ENCODE results near the gene ADH5.
"Not testable (repeated sequence)": the region's sequence is repeated elsewhere in the genome, so short reads cannot be mapped to it uniquely, and the experiment has no call there.

Gene ADH5

GRCh38 chr4:99088481-99089365, at the start of gene ADH5:
Gene ADH5 (minus strand): TSS chr4:99088788. CDS start chr4:99088700, 88 bp downstream.
- H3K4me3 ChIP-seq (ENCODE audit: low read length), result peak within 1 kb of the TSS; percentile 100
- DNase-seq (ENCODE audit: low read depth), result peak; percentile 93
- H3K27me3 ChIP-seq (replicated peaks; ENCODE audit: control insufficient read depth, insufficient read depth, low read length), result no peaks in the 10 kb centered on the region
- H3K9ac ChIP-seq (ENCODE audit: low read length), result peak within 1 kb of the TSS; percentile 100
- H3K9me3 ChIP-seq (ENCODE audit: control insufficient read depth, low read length), result no peaks in the 10 kb centered on the region
- H3K36me3 ChIP-seq (ENCODE audit: control insufficient read depth, insufficient read depth, low read length, severe bottlenecking), result peaks cover 24% of the 10 kb centered on the region
- H3K4me1 ChIP-seq (ENCODE audit: control insufficient read depth, insufficient read depth, low read length), result peaks cover 56% of the 10 kb centered on the region

GRCh38 chr4:99136329-99136728, 47.7 kb upstream of the ADH5 start:
- Histone ChIP-seq H3K4me3 (ENCODE audit: low read length) (no peak overlapping the region), H3K27me3 (replicated peaks; ENCODE audit: control insufficient read depth, insufficient read depth, low read length) (no peaks in the 10 kb centered on the region), H3K4me1 (ENCODE audit: control insufficient read depth, insufficient read depth, low read length) (no peaks in the 10 kb centered on the region), H3K9me3 (ENCODE audit: control insufficient read depth, low read length) (no peaks in the 10 kb centered on the region), H3K9ac (ENCODE audit: low read length) (no peak overlapping the region), H3K36me3 (ENCODE audit: control insufficient read depth, insufficient read depth, low read length, severe bottlenecking) (peaks cover 18% of the 10 kb centered on the region)
- no peak for DNase-seq (ENCODE audit: low read depth)

GRCh38 chr4:99135541-99136162, 47.1 kb upstream of the ADH5 start:
- Histone ChIP-seq H3K4me3 (ENCODE audit: low read length) (no peak overlapping the region), H3K9ac (ENCODE audit: low read length) (no peak overlapping the region), H3K36me3 (ENCODE audit: control insufficient read depth, insufficient read depth, low read length, severe bottlenecking) (peaks cover 13% of the 10 kb centered on the region), H3K4me1 (ENCODE audit: control insufficient read depth, insufficient read depth, low read length) (no peaks in the 10 kb centered on the region), H3K9me3 (ENCODE audit: control insufficient read depth, low read length) (no peaks in the 10 kb centered on the region), H3K27me3 (replicated peaks; ENCODE audit: control insufficient read depth, insufficient read depth, low read length) (no peaks in the 10 kb centered on the region)
- DNase-seq (ENCODE audit: low read depth), result no peak

GRCh38 chr4:99134586-99134985, 46.0 kb upstream of the ADH5 start:
- Histone ChIP-seq H3K27me3 (replicated peaks; ENCODE audit: control insufficient read depth, insufficient read depth, low read length) (no peaks in the 10 kb centered on the region), H3K4me3 (ENCODE audit: low read length) (no peak overlapping the region), H3K4me1 (ENCODE audit: control insufficient read depth, insufficient read depth, low read length) (no peaks in the 10 kb centered on the region), H3K9ac (ENCODE audit: low read length) (no peak overlapping the region), H3K36me3 (ENCODE audit: control insufficient read depth, insufficient read depth, low read length, severe bottlenecking) (peaks cover 13% of the 10 kb centered on the region), H3K9me3 (ENCODE audit: control insufficient read depth, low read length) (no peaks in the 10 kb centered on the region)
- no peak for DNase-seq (ENCODE audit: low read depth)

GRCh38 chr4:99131378-99131777, 42.8 kb upstream of the ADH5 start:
- Histone ChIP-seq H3K9ac (ENCODE audit: low read length) (no peak overlapping the region), H3K27me3 (replicated peaks; ENCODE audit: control insufficient read depth, insufficient read depth, low read length) (no peaks in the 10 kb centered on the region), H3K4me3 (ENCODE audit: low read length) (no peak overlapping the region), H3K36me3 (ENCODE audit: control insufficient read depth, insufficient read depth, low read length, severe bottlenecking) (peaks cover 6% of the 10 kb centered on the region), H3K9me3 (ENCODE audit: control insufficient read depth, low read length) (no peaks in the 10 kb centered on the region), H3K4me1 (ENCODE audit: control insufficient read depth, insufficient read depth, low read length) (no peaks in the 10 kb centered on the region)
- DNase-seq (ENCODE audit: low read depth), result no peak

GRCh38 chr4:99126376-99126775, 37.8 kb upstream of the ADH5 start:
- Histone ChIP-seq H3K9ac (ENCODE audit: low read length) (no peak overlapping the region), H3K4me3 (ENCODE audit: low read length) (no peak overlapping the region), H3K36me3 (ENCODE audit: control insufficient read depth, insufficient read depth, low read length, severe bottlenecking) (no peaks in the 10 kb centered on the region), H3K9me3 (ENCODE audit: control insufficient read depth, low read length) (no peaks in the 10 kb centered on the region), H3K4me1 (ENCODE audit: control insufficient read depth, insufficient read depth, low read length) (no peaks in the 10 kb centered on the region), H3K27me3 (replicated peaks; ENCODE audit: control insufficient read depth, insufficient read depth, low read length) (no peaks in the 10 kb centered on the region)
- no peak for DNase-seq (ENCODE audit: low read depth)

GRCh38 chr4:99121008-99121407, 32.4 kb upstream of the ADH5 start:
- peaks cover 10% of the 10 kb centered on the region for H3K4me1 ChIP-seq (ENCODE audit: control insufficient read depth, insufficient read depth, low read length)
- no peaks in the 10 kb centered on the region for H3K36me3 ChIP-seq (ENCODE audit: control insufficient read depth, insufficient read depth, low read length, severe bottlenecking)
- H3K9ac ChIP-seq (ENCODE audit: low read length), result no peak overlapping the region
- no peaks in the 10 kb centered on the region for H3K27me3 ChIP-seq (replicated peaks; ENCODE audit: control insufficient read depth, insufficient read depth, low read length)
- no peaks in the 10 kb centered on the region for H3K9me3 ChIP-seq (ENCODE audit: control insufficient read depth, low read length)
- no peak for DNase-seq (ENCODE audit: low read depth)
- H3K4me3 ChIP-seq (ENCODE audit: low read length), result no peak overlapping the region

GRCh38 chr4:99120501-99120900, 31.9 kb upstream of the ADH5 start:
- H3K4me3 ChIP-seq (ENCODE audit: low read length), result no peak overlapping the region
- H3K4me1 ChIP-seq (ENCODE audit: control insufficient read depth, insufficient read depth, low read length), result peaks cover 10% of the 10 kb centered on the region
- no peaks in the 10 kb centered on the region for H3K27me3 ChIP-seq (replicated peaks; ENCODE audit: control insufficient read depth, insufficient read depth, low read length)
- H3K9me3 ChIP-seq (ENCODE audit: control insufficient read depth, low read length), result no peaks in the 10 kb centered on the region
- no peak overlapping the region for H3K9ac ChIP-seq (ENCODE audit: low read length)
- no peak for DNase-seq (ENCODE audit: low read depth)
- no peaks in the 10 kb centered on the region for H3K36me3 ChIP-seq (ENCODE audit: control insufficient read depth, insufficient read depth, low read length, severe bottlenecking)

- H3K27me3 ChIP-seq (replicated peaks; ENCODE audit: control insufficient read depth, insufficient read depth, low read length), result no peaks in the 10 kb centered on the region
- no peaks in the 10 kb centered on the region for H3K9me3 ChIP-seq (ENCODE audit: control insufficient read depth, low read length)
- H3K36me3 ChIP-seq (ENCODE audit: control insufficient read depth, insufficient read depth, low read length, severe bottlenecking), result no peaks in the 10 kb centered on the region
- H3K4me1 ChIP-seq (ENCODE audit: control insufficient read depth, insufficient read depth, low read length), result peaks cover 10% of the 10 kb centered on the region
- peak overlapping the region; percentile 50 for H3K9ac ChIP-seq (ENCODE audit: low read length)
- peak; percentile 68 for DNase-seq (ENCODE audit: low read depth)
- no peak overlapping the region for H3K4me3 ChIP-seq (ENCODE audit: low read length)
Observed at GRCh38 chr4:99117876-99118693, 29.5 kb upstream of the ADH5 start.

GRCh38 chr4:99117122-99117841, 28.7 kb upstream of the ADH5 start:
- H3K9me3 ChIP-seq (ENCODE audit: control insufficient read depth, low read length); H3K4me1 ChIP-seq (ENCODE audit: control insufficient read depth, insufficient read depth, low read length); H3K4me3 ChIP-seq (ENCODE audit: low read length); H3K36me3 ChIP-seq (ENCODE audit: control insufficient read depth, insufficient read depth, low read length, severe bottlenecking); H3K27me3 ChIP-seq (replicated peaks; ENCODE audit: control insufficient read depth, insufficient read depth, low read length); DNase-seq (ENCODE audit: low read depth): not testable (repeated sequence)
- peak overlapping the region; percentile 50 for H3K9ac ChIP-seq (ENCODE audit: low read length)

All from adipocyte (in vitro differentiated cells).